ENCODE data around the gene ZNF512.
"Not testable (repeated sequence)": the region's sequence is repeated elsewhere in the genome, so short reads cannot be mapped to it uniquely, and the experiment has no call there.

ZNF512 gene, protein sequence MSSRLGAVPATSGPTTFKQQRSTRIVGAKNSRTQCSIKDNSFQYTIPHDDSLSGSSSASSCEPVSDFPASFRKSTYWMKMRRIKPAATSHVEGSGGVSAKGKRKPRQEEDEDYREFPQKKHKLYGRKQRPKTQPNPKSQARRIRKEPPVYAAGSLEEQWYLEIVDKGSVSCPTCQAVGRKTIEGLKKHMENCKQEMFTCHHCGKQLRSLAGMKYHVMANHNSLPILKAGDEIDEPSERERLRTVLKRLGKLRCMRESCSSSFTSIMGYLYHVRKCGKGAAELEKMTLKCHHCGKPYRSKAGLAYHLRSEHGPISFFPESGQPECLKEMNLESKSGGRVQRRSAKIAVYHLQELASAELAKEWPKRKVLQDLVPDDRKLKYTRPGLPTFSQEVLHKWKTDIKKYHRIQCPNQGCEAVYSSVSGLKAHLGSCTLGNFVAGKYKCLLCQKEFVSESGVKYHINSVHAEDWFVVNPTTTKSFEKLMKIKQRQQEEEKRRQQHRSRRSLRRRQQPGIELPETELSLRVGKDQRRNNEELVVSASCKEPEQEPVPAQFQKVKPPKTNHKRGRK

DNA sequence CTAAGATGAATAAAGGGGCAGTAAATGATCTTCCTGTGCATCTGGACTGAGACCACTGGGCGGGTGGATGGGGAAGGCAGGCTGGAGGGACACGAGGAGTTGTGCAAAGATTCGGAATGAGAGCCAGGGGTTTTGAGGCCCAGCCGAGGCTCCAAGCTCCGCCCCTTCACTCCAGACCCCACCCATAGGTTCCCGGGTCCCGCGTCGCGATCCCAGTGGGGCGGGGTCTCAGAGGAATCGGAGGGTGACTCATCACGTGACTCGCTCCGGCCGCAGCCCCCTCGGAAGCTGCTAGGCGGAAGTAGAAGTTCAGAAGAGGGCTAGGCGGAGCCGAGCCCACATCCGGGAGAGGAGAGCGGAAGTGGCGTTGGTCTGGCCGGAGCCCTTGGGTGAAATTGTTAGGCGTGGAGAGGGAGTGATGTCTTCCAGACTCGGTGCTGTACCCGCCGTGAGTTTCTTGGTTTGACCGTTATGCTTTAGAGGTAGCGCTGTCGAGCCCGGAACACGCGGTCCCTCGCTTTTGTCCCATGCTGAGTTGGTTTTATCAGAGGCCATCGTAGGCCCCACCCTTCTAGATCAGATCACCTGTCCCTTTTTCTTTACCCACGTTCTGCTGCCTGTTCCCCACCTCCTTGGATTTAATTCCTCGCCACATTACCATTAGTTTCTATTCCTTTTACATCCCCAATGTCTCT, at the start of gene ZNF512:
Gene ZNF512 (plus strand): TSS at position 348 of the 695 bp plus-strand sequence. CDS start 71 bp downstream, at position 419.
- FAIRE-seq: no peak

DNA sequence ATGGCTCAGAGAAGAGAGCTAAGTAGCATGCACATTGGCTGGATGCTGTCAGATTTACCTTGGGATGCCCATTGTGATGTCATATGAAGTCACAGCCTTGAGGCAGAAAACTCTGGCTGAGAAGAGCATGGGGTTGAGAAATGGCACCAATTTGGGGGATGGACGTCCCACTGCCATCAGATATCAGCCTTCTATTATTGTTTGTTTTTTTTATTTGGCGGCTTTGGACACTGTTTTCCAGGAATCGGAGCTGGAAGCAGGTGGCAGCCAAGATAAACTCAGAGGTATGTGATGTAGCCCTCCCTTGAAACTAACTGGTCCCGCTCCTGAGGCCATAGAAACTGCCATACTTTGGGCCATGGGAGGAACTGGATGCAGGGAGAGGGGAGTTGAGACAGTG, 45.6 kb upstream of the ZNF512 start:
- FAIRE-seq: no peak

DNA sequence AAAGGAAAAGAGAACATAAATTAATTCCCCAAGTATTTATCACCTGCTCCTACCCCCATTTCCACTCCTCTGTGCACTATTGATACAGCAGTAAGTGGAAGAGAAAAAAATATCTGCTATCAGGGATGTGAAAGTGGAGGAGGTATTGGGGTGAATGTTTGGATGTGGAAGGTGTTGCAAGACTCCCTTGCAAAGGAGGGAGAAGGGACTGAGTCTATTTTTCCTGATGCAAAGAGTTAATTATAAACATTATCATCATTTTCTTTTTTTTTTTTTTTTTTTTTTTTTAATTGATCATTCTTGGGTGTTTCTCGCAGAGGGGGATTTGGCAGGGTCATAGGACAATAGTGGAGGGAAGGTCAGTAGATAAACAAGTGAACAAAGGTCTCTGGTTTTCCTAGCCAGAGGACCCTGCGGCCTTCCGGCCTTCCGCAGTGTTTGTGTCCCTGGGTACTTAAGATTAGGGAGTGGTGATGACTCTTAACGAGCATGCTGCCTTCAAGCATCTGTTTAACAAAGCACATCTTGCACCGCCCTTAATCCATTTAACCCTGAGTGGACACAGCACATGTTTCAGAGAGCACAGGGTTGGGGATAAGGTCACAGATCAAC, 43.9 kb upstream of the ZNF512 start:
- FAIRE-seq: not testable (repeated sequence)

DNA sequence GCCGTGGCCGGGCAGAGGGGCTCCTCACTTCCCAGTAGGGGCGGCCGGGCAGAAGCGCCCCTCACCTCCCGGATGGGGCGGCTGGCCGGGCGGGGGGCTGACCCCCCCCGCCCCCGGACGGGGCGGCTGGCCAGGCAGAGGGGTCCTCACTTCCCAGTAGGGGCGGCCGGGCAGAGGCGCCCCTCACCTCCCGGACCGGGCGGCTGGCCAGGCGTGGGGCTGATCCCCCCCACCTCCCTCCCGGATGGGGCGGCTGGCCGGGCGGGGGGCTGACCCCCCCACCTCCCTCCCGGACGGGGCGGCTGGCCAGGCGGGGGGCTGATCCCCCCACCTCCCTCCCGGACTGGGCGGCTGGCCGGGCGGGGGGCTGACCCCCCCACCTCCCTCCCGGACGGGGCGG, 43.2 kb upstream of the ZNF512 start:
- FAIRE-seq: not testable (repeated sequence)

DNA sequence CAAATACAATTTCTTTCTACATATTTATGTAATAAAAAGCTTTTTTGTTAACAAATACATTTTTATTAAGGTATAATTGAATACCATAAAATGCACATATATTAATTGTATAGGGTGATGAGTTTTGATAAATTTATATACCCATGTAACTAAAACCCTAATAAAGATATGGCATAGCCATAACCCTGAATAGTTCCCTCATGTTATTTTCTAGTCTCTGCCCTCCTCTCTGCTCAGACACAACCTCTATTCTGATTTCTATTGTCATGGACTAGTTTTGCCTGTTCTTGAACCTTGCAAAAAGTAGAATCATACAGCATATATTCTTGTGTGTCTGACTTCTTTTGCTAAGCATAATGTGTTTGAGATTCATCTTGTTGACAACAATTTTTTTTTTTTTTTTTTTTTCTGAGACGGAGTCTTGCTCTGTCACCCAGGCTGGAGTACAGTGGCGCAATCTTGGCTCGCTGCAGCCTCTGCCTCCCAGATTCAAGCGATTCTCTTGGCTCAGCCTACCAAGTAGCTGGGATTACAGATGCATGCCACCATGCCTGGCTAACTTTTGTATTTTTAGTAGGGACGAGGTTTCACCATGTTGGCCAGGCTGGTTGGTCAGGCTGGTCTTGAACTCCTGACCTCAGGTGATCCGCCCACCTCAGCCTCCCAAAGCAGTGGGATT, 38.6 kb upstream of the ZNF512 start:
- FAIRE-seq: no peak

DNA sequence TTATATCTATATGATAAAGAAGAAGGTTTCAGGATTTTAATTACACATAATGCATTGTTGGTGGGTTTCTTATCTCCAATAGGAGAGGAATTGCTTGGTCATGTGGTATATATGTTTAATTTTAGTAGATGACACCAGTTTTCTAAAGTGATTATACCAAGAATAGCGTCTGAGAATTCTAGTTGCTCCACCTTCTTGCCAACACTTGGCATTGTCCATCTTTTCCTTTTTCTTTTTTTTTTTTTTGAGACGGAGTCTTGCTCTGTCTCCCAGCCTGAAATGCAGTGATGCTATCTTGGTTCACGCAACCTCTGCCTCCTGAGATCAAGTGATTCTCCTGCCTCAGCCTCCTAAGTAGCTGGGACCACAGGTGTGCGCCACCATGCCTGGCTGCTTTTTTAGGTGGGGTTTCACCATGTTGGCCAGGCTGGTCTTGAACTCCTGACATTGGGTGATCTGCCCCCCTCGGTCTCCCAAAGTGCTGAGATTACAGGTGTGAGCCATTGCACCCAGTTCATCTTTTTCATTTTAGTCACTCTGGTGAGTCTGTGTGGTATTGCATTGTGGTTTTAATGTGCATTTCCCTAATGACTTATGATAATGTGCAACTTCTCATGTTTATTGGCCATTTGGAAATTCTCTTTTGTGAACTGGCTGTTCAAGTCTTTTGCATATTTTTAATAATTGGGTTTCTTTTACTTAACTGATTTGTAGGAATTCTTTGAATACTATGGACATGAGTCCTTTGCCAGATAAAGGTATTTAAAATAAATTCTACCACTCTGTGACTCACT, 37.3 kb upstream of the ZNF512 start:
- no peak for FAIRE-seq

DNA sequence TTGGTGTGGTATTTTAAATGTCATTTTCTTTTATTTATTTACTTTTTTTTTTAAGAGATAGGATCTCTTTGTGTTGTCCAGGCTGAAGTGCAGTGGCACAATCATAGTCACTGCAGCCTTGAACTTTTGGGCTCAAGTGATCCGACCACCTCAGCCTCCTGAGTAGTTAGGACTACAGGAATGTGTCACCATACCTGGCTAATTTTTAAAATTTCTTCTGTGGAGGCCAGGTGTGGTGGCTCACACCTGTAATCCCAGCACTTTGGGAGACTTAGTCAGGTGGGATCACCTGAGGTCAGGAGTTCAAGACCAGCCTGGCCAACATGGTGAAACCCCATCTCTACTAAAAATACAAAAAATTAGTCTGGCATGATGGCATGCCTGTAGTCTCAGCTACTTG, 33.5 kb upstream of the ZNF512 start:
- FAIRE-seq: no peak

DNA sequence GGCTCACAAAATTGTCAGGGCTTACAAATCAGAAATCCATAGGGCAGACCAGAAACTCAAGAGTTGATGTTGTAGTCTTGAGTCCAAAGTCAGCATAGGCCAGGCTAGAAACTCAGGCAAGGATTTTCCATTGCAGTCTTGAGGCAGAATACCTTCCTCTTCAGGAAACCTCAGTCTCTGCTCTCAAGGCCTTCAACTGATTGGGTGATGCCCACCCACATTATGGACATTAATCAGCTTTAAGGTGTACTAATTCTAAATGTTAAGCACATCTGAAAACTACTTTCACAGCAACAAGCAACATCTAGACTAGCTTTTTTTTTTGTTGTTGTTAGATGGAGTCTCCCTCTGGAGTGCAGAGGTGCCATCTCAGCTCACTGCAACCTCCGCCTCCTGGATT, 31.3 kb upstream of the ZNF512 start:
- FAIRE-seq: no peak

DNA sequence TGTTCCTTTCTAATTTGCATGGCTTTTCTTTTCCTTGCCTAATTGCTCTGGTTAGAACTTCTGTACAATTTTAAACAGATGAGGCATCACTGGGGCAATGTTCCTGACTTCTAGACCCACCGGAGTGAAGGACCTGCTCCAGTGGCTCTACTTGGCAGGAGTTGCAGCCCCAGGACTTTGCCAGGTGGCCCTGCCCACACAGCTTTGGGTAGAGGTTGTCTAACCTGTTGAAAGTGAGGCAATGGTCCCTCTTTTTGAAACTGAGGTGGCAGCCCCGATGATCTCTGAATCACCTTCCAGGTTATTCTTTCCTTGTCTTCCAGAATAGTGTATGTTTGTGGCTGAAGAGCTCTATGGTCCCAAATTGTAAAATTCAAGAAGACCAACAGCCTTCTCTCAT, 29.9 kb upstream of the ZNF512 start:
- FAIRE-seq: no peak

DNA sequence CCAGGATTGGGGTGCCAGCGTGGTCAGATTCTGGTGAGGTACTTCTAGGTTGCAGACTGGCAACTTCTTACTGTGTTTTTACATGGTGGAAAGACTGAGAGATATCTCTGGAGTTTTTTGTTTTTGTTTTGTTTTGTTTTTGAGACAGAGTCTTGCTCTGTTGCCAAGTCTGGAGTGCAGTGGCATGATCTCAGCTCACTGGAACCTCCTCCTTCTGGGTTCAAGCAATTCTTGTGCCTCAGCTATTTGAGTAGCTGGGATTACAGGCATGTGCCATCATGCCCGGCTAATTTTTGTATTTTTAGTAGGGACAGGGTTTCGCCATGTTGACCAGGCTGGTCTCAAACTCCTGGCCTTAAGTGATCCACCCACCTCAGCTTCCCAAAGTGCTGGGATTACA, 28.4 kb upstream of the ZNF512 start:
- FAIRE-seq: not testable (repeated sequence)

DNA sequence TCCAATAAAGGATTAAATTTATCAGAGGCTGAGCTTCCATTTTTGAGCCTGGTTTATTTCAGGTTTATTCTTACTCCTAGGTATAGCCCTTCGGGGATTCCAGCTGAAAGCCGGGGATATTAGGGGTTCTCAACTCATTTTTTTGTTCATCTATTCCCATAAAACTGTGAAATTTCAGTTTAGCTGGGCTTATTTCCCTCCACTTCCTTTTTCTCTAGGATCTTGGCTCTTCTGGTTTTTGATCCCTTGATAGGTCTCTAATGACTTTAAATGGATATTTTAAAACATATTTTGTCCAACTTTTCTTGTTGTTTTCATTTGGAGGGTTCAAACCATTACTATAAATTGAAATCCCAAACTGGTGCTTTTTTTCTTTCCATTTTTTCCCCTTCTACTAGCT, 23.6 kb upstream of the ZNF512 start:
- no peak for FAIRE-seq

DNA sequence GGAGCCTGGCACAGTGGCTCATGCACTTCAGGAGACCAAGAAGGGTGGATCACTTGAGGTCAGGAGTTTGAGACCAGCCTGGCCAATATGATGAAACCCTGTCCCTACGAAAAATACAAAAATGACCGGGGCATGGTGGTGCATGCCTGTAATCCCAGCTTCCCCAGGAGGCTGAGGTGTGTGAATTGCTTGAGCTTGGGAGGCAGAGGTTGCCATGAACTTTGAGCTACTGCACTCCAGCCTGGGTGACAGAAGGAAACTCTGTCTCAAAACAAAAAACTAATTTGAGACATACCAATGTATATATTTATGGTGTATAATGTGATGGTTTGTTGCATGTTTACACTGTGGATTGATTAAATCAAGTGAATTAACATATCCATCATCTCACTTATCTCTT, 21.8 kb upstream of the ZNF512 start:
- FAIRE-seq: no peak

DNA sequence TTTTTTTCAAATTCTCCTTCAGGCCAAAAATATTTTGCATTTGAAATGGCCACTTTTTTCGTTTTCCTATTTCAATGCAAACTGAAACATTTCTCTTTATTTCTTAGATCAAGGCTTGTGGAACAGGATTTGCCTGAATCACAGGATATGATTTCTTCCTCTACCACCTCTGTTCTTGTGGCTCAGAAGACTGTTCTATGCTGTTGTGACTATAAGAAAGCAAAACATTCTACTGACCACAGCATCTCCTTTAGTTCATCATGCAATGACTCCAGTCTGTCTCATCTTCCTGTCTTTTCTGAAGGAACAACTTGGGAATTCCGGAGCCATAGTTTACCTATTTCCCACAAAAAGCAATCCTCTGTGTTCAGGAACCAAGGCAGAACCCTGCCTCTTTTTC, 16.2 kb upstream of the ZNF512 start:
- no peak for FAIRE-seq

DNA sequence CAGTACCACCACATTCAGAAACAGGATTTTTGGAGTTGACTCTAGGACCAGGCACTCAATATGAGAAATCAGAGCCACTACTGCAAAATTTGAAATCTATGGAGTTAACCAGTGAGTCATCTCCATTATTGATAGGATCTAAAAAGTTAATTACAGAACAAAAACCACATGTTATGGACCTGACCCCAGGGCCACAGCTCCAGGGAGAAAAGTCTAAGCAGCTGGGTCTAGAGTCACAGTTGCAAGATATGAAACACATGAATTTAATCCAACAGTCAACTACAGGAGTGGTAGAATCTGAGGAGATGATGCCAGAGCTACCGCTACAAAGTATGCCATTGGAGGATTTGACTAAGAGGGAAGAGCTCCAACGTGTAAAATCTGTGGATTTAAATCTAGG, 13.4 kb upstream of the ZNF512 start:
- no peak for FAIRE-seq

DNA sequence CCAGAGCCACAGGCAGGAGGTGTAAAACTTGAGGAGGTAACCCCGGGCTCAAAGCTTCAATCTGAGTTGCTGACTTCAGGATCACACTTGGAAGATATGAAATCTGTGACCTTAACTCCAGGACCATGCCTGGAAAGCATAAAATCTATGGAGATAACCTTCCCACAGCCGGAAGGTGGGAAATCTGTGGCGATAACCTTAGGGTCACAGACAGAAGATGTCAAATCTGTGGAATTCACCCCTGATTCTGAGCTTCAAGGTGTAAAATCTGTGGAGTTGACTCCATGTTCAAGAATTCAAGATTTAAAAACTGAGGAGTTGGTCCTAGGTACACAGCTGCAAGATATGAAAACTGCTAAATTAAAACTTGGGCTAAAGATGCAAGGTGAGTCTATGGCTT, 11.6 kb upstream of the ZNF512 start:
- FAIRE-seq: no peak

DNA sequence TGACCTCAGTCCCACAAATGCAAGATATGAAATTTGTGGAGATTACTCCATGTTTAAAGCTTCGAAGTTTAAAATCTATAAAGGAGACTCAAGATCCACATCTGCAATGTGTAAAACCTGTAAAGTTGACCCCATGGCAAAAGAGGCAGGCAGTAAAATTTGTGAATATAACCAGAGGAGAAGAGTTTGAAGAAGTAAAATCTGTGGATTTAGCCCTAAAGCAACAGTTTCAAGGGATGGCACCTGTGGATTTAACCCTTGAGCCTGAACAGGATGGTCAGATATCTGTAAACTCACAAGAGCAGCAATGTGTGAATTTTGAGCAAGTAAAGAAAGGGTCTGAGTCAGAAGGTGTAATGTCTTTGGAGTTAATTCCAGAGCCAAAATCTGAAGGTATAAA, 11.2 kb upstream of the ZNF512 start:
- no peak for FAIRE-seq

DNA sequence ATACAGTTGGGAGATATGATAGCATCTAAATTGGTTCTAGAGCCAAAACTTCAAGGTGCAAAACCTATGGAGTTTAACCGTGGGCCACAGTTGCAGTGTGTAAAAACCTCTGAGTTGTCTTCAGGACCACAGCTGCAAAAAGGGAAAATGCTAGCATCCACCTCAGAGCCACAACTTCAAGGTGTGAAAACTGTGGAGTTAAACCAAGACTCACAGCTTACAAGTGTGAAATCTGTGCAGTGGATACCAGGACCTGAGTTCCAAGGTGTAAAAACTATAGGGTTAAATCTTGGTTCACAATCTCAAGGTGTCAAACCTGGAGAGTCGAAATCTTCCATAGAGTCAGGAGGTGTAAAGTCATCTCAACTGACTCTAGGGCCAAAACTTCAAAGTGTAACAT, 10.4 kb upstream of the ZNF512 start:
- FAIRE-seq: no peak

DNA sequence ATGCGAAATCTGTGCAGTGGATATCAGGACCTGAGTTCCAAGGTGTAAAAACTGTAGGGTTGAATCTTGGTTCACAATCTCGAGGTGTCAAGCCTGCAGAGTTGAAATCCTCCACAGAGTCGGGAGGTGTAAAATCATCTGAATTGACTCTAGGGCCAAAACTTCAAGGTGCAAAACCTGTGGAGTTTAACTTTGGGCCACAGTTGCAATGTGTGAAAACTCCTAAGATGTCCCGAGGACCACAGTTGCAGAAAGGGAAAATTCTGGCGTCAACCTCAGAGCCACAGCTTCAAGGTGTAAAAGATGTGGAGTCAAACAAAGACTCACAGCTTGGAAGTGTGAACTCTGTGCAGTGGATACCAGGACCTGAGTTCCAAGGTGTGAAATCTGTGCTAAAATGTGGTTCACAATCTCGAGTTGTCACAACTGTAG, 9.8 kb upstream of the ZNF512 start:
- no peak for FAIRE-seq

DNA sequence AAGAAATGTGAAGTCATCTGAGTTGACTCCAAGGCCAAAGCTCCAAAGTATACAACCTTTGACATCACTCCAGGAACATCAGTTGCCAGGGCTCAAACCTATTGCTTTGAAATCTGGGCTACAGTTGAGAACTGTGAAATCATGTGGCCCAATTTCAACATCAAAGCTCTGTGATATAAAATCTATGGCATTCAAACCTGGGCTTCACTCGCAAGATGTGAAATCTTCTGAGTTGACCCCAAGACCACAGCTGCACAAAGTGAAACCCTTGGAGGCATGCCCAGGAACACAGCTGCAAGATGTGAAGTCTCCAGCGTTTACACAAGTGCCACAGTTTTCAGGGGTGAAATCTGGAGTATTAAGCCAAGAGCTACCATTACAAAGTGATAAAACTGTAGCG, 9.4 kb upstream of the ZNF512 start:
- FAIRE-seq: no peak

DNA sequence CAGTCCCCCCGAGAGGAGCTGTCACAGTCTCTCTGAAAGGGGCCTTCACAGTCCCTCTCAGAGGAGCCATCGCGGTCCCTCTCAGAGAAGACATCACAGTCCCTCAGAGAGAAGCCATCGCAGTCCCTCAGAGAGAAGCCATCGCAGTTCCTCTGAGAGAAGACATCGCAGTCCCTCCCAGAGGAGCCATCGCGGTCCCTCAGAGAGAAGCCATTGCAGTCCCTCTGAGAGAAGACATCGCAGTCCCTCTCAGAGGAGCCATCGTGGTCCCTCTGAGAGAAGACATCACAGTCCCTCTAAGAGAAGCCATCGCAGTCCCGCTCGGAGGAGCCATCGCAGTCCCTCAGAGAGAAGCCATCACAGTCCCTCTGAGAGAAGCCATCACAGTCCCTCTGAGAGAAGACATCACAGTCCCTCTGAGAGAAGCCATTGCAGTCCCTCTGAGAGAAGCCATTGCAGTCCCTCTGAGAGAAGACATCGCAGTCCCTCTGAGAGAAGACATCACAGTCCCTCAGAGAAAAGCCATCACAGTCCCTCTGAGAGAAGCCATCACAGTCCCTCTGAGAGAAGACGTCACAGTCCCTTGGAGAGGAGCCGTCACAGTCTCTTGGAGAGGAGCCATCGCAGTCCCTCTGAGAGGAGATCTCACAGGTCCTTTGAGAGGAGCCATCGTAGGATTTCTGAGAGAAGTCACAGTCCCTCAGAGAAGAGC, 1.3 kb upstream of the ZNF512 start:
- no peak for FAIRE-seq

DNA sequence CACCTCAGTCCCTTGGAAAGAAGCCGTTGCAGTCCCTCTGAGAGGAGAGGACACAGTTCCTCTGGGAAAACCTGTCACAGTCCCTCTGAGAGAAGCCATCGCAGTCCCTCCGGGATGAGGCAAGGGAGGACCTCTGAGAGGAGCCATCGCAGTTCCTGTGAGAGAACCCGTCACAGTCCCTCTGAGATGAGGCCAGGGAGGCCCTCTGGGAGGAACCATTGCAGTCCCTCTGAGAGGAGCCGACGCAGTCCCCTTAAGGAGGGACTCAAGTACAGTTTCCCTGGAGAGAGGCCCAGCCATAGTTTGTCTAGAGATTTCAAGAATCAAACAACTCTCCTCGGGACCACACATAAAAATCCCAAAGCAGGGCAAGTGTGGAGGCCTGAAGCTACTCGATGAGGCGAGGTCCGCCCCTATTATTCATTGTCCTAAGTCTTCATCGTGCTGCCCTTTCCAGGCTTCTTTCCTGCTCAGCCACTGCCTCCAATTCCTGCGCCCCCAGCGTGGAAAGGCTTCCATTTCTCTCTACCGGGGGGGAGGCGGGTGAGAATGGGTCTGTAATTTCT, 630 bp upstream of the ZNF512 start:
- no peak for FAIRE-seq

Data from colon (tissue), 2 donors.